Tibial nerve (tissue), 4 donors: ENCODE results near the gene FLOT2.

Experiments used
- EP300 ChIP-seq, 2 donors: sonication (generic); formaldehyde crosslinking; IDR thresholded peaks; one replicate each; pipeline ENCODE4 v1.6.1; 2017; ENCODE audit warnings: antibody characterized with exemption in 2 of 2, mild to moderate bottlenecking in 1 of 2
- POLR2A ChIP-seq, 2 donors: fragments of 450-650 bp; IDR thresholded peaks; one replicate each; pipeline ENCODE4 v1.6.1; 2017; ENCODE audit warnings: antibody characterized with exemption in 2 of 2, mild to moderate bottlenecking in 2 of 2, moderate library complexity in 2 of 2
- TF ChIP-seq, protein P1 (sequence below), 5 experiments: fragments of 200-600 bp in 3 of 5; fragments of 450-650 bp in 2 of 5; sonication (generic) in 3 of 5; IDR thresholded peaks; one replicate each; pipeline ENCODE4 v1.5.1; 2016 to 2019; ENCODE audit warnings: antibody characterized with exemption in 5 of 5, mild to moderate bottlenecking in 3 of 5, moderate library complexity in 2 of 5

GRCh38 chr17:28873839-28874238 is 23.7 kb downstream of the FLOT2 start:
- TF ChIP-seq, protein P1, sequence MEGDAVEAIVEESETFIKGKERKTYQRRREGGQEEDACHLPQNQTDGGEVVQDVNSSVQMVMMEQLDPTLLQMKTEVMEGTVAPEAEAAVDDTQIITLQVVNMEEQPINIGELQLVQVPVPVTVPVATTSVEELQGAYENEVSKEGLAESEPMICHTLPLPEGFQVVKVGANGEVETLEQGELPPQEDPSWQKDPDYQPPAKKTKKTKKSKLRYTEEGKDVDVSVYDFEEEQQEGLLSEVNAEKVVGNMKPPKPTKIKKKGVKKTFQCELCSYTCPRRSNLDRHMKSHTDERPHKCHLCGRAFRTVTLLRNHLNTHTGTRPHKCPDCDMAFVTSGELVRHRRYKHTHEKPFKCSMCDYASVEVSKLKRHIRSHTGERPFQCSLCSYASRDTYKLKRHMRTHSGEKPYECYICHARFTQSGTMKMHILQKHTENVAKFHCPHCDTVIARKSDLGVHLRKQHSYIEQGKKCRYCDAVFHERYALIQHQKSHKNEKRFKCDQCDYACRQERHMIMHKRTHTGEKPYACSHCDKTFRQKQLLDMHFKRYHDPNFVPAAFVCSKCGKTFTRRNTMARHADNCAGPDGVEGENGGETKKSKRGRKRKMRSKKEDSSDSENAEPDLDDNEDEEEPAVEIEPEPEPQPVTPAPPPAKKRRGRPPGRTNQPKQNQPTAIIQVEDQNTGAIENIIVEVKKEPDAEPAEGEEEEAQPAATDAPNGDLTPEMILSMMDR (IDR thresholded peaks at IDR 0.05): no peak
- TF ChIP-seq EP300 (IDR thresholded peaks at IDR 0.05) (no peak), POLR2A (IDR thresholded peaks at IDR 0.05) (no peak)
